Measurements from ENCODE around the gene FAHD1.

FAHD1 gene

DNA sequence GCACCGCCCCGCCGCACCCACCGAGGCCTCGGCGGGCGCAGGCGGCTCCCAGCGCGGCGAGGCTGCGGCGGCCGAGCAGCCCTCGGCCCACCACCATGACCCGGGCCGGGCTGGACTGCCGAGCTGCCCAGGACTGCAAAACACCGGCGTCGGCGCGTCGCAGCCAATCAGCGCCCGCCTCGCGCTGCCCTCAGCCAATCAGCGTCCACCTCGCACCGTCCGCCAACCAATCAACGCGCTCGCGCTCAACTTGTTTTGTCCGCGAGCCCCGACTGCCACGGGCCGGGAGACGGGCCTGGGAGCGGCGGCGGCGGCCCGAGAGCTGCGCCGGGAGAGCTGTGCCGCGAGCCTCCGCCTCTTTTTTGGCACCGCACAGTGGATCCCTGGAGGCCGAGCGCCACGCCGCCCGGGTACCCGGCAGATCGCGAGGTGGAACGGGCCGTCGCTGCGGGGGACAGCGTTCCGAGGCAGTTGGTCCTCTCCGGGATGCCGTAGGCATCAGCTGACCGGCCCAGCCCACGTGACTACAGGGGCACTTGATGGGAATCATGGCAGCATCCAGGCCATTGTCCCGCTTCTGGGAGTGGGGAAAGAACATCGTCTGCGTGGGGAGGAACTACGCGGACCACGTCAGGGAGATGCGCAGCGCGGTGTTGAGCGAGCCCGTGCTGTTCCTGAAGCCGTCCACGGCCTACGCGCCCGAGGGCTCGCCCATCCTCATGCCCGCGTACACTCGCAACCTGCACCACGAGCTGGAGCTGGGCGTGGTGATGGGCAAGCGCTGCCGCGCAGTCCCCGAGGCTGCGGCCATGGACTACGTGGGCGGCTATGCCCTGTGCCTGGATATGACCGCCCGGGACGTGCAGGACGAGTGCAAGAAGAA, at the start of gene FAHD1, which contains the start of gene HAGH:
Gene FAHD1 (plus strand): TSS at position 516 of the 883 bp plus-strand sequence. CDS start 33 bp downstream, at position 549.
Gene HAGH (minus strand): TSS at position 135 of the 883 bp plus-strand sequence. CDS start 38 bp downstream, at position 97.
- no peak for FAIRE-seq

DNA sequence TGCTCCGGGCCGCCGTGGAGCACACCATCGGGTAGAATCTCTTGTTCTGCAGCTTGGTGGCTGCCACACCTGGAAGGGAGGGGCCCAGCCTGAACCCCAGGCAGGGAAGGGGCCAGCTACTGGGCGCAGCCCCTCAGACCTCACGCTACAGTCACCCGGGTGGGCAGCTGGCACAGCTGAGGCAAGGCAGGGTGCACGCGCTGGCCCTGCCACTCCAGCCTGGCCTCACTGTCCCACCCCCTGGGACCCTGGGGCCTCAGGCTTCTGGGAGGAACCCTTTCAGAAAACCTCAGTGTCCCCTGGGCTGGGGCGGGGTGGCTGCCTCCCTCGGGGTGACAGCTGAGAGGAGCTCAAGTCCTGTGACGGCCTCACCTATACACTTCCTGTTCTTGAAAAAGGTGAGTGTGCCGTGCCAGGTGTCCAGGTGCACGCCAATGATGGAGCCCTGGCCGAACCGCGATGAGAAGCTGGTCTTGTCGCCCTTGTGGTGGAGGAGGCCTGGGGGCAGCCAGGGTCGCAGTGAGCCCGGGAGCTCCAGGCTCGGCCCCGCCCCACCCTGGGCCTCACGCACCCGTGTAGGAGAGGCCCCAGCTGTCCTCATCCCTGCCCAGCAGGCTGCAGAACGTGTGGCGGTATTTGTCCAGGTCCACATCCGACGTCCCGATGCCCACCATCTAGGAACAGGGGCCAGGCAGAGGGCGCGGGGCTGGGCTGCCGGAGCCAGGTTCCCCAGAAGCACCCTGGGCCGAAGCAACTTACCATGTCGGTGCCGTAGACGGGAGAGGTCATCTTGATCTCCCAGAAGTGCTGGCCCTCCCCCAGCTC, 49.4 kb upstream of the FAHD1 start:
- FAIRE-seq, result no peak

DNA sequence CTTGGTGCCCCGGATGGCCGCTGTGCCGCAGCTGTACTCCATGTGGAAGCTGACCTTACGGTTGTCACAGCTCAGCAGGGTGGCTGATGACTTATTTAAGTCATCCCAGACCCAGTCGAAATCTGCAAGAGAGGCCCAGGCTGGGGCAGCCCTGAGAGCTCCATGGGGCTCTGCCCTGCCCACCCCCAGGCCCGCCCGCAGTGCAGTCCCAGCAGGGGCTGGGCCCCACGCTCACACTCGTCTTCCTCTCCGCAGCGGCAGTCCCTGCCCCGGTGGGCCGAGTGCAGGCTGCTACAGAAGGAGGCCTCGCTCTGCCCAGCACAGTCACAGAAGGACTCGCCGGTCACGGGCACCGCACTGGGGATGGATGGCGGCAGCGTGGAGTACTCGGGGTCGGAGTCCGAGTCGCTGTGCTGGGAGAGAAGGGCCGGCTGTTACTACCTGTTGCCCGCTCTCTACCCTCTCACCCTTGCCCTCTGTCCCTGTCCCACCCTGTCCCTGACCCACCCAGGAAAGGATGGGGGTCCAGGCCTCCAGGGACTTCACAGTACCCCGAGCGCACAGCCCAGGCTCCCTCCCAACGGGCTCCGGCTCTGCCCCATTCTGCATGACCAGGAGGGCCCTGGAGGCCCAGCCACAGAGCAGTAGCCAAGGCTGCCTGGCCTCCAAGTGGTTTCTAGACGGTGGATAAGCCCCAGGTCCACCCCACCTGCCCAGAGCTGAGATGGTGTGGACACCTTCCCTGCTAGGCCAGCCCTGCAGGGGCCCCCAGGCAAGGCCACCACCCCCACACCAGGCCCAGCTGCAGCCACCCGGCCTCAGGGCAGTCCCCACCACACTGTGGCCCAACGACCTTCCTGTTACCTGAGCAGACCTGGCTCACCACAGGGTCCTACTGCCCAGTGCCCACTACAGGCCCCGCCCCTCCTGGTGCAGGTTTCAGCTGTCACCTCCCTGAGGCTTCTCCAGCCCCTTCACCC, 48.5 kb upstream of the FAHD1 start:
- FAIRE-seq, result no peak

DNA sequence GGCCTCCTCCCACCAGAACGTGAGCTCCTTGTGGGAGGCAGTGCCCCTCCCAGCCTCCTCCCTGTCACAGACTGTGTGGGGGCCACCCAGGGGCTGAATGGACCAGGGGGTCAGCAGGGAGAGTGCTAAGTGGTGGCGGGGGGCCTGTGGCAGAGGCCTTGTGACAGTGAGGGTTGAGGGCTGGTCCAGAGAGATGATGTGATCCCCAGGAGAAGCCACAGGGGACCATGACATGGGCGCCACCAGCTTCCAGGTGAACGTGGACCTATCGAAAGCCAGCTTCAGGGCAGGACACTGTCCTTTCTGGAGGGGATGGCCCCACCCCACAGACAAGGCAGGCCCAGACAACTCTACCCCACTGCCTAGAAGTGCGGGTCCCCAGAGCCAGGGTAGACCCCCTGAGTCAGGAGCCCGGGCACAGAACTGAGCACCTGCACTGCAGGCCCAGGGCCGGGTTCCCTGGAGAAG, 47.7 kb upstream of the FAHD1 start:
- no peak for FAIRE-seq

DNA sequence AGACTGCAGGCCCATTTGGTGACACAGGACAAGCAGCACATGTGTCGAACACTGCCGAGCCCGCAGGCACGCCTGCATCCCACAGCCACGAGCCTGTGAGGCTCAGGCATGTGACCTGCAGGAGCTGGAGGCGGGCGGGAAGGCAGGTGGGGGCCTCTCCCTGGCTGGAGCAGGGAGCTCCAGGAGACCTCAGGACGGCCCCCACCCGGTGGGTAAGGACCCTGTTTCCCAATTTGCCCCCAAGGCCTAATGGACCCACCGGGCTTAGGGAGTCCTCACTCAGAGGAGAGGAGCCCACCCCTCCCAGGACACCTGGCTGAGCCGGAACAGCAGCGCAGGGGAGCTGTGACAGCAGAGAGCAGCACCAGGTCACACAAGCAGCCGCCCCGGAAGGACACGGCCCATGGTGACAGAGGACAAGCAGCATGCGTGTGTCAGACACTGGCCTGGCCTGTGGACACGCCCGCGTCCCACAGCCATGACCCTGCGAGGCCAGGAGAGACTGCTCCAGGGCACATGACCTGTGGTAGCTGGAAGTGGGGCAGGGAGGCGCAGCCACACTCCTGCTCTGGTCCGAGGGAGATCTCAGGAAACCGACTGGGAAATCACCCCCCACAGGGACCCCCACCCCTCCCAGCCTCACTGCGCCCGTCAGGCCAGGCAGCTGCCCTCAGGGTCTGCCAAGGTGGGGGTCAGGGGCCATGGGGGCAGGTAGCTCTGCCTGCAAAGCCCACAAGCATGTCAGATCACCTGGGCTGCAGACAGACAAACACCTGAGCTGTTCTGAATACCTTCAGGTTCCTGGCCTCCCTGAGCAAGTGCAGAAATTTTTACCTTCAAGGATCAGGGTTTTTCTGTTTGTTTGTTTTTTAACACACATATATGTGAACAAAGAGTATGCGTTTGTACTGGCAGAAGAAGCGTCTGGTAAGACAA, 47.0 kb upstream of the FAHD1 start:
- no peak for FAIRE-seq

DNA sequence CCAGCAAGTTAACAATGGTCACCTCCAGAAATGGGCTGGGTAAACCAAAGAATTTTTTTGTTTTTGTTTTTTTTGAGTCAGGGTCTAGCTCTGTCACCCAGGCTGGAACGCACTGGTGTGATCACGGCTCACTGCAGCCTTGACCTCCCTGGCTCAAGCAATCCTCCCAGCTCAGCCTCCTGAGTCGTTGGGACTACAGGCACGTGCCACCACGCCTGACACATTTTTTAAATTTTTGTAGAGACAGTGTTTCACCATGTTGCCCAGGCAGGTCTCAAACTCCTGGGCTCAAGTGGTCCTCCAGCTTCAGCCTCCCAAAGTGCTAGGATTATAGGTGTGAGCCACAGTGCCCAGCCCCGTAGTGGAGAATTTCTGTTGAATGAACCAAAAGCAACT, 46.3 kb upstream of the FAHD1 start:
- FAIRE-seq, result no peak

DNA sequence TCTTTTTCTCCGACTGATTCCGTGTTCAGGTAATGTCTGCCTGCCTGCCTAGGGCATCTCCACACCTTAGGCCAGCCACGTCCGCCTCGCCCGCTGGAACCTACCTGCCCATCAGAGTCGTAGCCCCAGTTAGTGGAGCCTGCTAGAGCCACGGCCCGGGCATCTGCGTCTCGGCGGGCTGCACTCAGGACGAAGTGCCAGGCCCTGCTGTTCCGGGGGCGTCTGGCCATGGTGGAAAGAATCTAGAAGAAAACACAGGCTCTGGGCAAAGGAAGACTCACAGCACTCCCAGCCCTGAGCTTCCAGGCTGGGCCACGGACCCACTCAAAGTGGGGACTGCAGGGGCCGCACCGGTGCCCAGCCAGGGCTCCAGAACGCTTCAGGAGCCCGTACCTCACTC, 45.8 kb upstream of the FAHD1 start:
- FAIRE-seq, result no peak

DNA sequence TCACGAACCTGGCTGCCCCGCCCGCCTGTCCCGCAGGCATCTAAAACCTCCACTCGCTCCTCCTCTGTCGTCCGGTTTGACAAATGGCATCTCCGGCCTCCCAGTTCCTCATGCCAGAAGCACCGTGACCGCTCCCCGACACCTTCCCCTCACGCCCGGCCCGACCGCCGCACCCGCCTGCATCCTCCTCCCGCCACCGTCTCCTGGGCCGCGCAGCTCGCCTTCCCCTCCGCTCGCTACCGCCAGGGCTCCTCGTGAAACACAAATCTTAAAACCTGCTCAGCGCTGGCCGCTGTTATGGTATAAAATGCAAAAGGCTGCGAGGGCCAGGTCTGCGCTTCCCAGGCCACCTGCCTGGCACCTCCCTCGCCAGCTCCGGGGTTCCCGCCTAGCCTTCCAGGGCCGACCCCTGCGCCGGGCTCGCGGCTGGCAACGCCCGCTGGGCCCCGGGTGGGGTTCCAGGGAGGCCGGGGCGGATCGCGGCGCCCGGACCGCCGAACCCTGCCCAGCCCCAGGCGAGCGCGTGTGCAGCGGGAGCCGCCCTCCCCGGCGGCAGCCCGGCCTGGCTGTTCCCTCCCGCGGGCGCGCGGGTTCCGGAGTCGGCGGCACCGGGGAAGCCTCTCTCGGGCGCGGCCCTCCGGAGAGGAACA, 45.1 kb upstream of the FAHD1 start:
- FAIRE-seq, result no peak

DNA sequence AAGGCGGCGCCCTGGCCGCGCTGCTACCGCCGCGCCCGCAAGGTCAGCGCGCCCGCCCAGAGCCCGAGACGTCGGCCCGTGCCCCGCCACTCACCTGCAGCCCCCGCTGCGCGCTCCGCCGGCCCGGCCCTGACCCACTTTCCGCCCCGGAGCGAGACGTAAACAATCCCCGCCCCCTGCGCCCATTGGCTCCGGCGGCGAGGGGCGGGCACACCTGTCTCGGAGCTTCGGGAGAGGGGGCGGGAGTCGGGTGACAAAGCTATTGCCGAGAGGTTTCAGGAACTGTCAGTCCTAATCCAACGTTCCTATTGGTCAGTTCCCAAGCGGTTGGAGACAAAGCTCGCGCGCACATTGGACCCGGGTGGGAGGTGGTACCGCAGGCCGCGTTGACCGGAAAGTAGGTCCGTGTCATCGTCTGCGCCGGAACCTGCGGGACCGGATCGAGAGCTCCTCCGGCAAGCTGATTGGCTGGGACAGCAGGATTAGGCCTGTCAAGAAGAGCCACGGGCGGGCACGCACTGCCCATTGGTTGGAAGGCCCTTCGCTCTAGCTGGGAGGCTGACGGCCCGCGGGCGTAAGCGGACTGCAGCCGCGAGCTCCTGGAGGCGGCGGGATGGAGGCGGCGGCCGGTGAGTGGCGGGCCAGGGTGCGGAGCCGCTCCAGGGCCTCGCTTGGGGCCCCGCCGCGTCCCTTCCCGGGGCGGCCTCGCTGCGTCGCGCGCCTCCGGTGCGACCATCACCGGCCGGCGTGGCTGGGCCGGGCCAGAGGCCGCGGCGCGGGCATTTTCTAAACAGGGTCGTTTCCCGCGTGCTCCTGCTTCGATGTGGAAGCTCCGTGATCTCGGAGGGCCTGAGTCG, 44.4 kb upstream of the FAHD1 start, which contains the start of the genes NUBP2 and SPSB3:
Gene NUBP2 (plus strand): TSS at position 553 of the 857 bp plus-strand sequence. CDS start 61 bp downstream, at position 614.
Gene SPSB3 (minus strand): TSS at position 164 of the 857 bp plus-strand sequence. CDS start 1,088 bp downstream, outside the sequence.
- FAIRE-seq, result peak; percentile 96

DNA sequence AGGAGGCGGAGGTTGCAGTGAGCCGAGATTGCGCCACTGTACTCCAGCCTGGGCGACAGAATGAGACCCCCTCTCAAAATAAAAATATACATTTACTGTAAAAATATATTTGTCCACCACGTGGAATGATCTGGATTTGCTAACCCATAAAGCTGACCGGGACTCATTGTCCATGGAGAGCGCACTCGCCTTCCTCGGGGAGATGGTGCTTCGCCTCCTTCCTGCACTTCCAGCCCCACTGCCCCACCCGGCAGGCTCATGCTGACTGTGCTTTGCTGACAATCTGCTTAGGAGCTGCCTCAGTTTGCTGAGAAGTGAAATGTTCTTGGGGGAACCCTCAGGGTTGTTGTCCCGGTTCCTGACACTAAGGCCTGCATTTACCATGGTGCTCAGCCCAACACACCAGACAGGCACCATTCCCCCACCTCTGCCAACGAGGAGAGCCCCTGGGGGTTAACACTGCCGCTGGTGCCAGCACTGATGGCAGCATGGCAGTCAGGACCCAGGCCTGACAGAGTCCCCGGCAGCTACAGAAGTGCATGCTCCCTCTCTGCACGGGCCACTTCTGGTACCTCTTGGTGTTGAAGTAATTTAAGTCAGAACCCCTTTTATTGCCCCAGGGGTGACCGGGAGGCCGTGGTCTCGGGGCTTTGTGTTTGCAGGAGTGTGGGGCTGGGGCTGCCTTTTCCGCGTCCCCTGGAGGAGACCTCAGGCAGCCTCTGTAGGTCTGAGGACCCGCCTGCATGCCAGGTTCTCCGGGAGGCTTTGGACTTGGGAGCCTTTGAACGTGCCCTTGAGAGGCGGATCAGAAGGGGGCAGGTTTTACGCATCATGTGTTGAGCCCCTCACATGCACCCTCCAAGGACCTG, 41.8 kb upstream of the FAHD1 start:
- no peak for FAIRE-seq

DNA sequence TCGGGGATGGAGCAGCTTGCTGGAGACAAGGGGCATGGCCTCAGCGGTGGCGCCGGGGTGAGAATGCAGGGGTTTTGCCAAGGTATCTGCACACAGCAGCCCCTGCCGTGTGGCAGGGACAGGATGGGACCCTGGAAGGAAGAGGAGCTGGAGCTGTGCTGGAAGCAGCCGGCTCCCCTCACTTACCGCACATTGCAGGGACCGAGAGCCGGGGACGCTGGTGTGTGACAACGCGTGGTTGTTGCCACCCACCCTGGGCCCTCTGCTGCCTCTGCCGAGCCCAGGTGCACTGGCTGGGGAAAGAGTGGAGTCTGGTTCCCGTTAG, 41.2 kb upstream of the FAHD1 start:
- no peak for FAIRE-seq

DNA sequence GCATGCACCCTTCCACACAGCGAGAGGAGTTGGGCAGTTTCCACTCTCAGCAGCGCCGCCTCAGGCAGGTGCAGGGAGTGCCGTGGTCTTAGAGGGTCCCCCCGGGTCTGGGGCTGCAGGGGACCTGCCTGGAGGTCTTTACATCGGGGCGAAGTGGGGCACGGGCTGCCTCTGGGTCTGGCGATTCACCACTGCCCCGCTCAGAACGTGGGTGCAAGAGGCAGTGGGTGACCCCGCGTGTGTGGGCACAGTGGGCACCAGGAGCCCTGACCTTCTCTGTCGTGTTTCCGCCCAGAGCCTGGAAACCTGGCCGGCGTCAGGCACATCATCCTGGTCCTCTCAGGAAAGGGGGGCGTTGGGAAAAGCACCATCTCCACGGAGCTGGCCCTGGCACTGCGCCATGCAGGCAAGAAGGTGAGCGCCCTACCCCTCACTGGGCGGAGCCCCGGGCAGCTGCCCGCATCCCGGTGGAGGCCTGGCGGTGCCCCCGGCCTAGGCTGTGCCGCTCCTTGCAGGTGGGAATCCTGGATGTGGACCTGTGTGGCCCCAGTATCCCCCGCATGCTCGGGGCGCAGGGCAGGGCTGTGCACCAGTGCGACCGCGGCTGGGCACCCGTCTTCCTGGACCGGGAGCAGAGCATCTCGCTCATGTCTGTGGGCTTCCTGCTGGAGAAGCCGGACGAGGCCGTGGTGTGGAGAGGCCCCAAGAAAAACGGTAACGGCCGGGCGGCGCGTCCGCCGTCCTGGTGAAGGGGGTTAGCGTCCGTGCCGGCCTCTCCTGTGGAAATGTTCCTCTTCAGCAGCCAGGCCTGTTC, 40.6 kb upstream of the FAHD1 start:
- no peak for FAIRE-seq

DNA sequence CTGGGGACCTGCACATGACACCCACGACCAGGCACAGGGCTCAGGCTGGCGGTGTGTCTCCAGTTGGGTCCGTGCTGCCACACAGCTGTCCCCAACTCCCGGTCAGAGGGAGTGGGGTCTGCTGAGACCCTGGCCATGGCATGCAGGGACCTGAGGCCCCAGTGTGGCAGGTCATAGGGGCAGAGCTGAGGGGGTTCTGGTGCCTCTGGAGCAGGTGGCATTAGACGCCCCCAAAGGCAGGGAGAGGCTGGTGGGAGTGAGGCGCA, 40.0 kb upstream of the FAHD1 start:
- no peak for FAIRE-seq

DNA sequence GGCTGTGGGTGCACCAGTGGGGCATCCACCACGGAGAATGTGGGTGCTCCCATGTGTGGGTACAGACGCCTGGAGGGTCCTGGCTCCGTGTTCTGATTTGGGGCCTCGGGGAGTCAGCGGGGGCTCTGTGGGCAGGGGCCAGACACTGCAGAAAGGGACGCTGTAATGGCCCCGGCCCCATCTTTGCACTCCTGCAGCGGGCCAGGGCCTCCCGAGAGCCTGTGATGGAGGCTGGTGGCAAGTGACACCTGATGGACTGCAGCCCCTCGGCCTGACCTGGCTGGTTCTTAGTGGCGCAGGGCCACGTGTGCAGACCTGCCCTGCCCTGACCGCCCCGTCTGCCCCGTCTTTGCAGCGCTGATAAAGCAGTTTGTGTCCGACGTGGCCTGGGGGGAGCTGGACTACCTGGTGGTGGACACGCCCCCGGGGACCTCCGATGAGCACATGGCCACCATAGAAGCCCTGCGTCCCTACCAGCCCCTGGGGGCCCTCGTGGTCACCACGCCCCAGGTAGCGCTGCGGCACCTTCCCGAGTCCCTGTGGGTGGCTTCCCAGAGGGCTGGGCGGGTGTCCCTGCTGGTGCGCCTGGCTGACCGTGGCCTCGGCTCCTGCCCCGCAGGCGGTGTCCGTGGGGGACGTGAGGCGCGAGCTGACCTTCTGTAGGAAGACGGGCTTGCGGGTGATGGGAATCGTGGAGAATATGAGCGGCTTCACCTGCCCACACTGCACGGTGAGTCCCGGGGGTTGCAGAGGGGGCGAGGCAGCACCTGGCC, 39.5 kb upstream of the FAHD1 start:
- no peak for FAIRE-seq

DNA sequence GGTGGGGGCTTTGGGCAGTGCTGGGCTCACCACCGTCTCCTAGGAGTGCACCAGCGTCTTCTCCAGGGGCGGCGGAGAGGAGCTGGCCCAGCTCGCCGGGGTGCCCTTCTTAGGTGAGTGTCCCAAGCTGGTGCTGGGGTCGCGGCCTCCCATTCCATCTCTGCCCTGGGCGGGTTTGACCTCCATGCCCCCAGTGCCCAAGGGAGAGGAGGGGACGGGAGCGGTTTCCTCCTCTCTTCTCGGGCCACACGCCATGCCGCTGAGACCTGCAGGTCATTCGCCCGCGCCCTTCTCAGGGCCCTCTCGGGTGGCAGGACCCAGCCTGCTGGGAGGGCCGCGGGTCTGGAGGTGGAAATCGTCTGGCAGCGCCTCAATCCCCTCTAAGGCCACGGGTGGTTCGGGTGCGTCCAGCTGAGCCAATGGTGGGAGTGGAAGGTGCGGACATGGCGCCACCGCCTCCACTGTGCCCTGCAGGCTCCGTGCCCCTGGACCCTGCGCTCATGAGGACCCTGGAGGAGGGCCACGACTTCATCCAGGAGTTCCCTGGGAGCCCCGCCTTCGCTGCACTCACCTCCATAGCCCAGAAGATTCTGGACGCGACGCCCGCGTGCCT, 38.8 kb upstream of the FAHD1 start:
- no peak for FAIRE-seq

DNA sequence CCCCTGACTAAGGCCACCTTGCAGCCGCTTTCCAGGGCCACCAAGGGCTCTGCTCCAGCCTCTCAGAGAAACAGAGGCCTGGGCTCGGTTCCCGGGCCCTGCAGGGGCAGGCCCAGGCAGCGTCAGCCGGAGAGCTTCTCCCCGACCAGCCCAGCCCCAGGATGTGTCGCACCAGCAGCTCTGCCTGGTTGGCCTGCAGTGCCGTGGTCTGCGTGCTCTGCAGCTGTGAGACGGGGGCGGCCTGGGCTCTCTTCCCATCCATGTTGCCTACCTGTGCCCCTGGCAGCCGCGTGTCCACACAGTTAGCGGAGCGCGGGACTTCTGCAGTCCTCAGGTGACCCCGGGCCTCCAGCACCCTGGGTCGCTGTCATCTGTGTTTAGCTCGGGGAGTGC, 38.3 kb upstream of the FAHD1 start:
- FAIRE-seq, result no peak

DNA sequence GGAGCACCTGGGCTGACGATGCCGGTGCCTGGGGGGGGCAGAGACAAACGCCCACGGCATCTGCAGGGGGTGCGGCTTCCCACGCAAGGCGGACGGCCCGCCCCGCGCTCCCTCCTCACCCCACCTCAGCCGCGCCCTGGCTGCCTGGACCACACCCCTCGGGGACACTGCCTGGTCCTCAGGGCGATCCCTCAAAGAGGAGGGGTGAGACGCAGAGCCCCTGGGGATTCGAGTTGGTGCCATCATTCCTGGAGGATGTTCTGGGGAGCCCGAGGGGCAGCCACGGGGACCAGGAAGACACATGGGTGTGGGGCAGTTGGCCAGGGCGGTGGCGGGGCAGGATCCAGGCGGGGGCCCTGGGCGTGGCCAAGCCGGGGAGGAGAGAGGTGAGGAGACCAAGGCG, 37.4 kb upstream of the FAHD1 start:
- FAIRE-seq, result no peak
